Neural cell (in vitro differentiated cells): ENCODE data around the gene MAP4K3.

Source experiments
- CTCF ChIP-seq: fragments of 450-650 bp; IDR thresholded peaks from 2 replicates; pipeline ENCODE4 v1.5.1; 2014; ENCODE audit warnings: antibody characterized with exemption, mild to moderate bottlenecking, moderate library complexity; ENCODE audit not compliant: poor library complexity, severe bottlenecking
- EP300 ChIP-seq: fragments of 450-650 bp; conservative IDR thresholded peaks from 2 replicates; pipeline ENCODE4 v1.6.1; 2014; ENCODE audit warnings: antibody characterized with exemption, mild to moderate bottlenecking, moderate library complexity; ENCODE audit not compliant: poor library complexity, severe bottlenecking
- EZH2 ChIP-seq: fragments of 200-600, 300-800 bp; shearing (Covaris generic), sonication (generic); IDR thresholded peaks from 2 replicates; pipeline ENCODE4 v1.6.1; 2014; ENCODE audit warnings: antibody characterized with exemption, low read length, borderline replicate concordance, mild to moderate bottlenecking; ENCODE audit not compliant: insufficient read depth, poor library complexity, severe bottlenecking
- MXI1 ChIP-seq: fragments of 450-650 bp; conservative IDR thresholded peaks from 2 replicates; pipeline ENCODE4 v1.6.1; 2014; ENCODE audit warnings: antibody characterized with exemption, mild to moderate bottlenecking; ENCODE audit not compliant: poor library complexity, severe bottlenecking
- POLR2AphosphoS5 ChIP-seq: IDR thresholded peaks from 2 replicates; pipeline ENCODE4 v1.6.1; 2012
- RAD21 ChIP-seq: fragments of 450-650 bp; conservative IDR thresholded peaks from 2 replicates; pipeline ENCODE4 v1.6.1; 2014; ENCODE audit warnings: antibody characterized with exemption, mild to moderate bottlenecking, moderate library complexity
- REST ChIP-seq: IDR thresholded peaks from 2 replicates; pipeline ENCODE4 v1.6.1; 2012; ENCODE audit warnings: borderline replicate concordance
- TAF1 ChIP-seq: IDR thresholded peaks from 2 replicates; pipeline ENCODE4 v1.6.1; 2012; ENCODE audit warnings: low read depth

GRCh38 chr2:39394516-39394961, 42.5 kb downstream of the MAP4K3 start:
- TF ChIP-seq RAD21 (no peak), CTCF (no peak), EP300 (no peak), REST (no peak), EZH2 (no peak), TAF1 (no peak), POLR2AphosphoS5 (no peak), MXI1 (no peak)
